ENCODE results near the gene CLCN5. TPM values are rescaled to one million over a fixed set of nuclear protein-coding genes. Genes with fewer than 3 reads are reported as not detected.

The CLCN5 gene
- total and polyA plus RNA-seq, 2 experiments from 2014 or later = 3.7 to 13.6 TPM

- Histone ChIP-seq H3K4me2 (no peak overlapping the region), H2AFZ (no peak overlapping the region), H3K9me2 (ENCODE audit: insufficient read depth) (no peaks in the 10 kb centered on the region), H3K4me3 (no peak overlapping the region), H3K27ac (ENCODE audit: low read depth) (no peak overlapping the region), H3K27me3 (ENCODE audit: insufficient read depth) (no peaks in the 10 kb centered on the region), H4K20me1 (replicated peaks; ENCODE audit: insufficient read depth) (no peaks in the 10 kb centered on the region), H3K4me1 (ENCODE audit: insufficient read depth) (no peaks in the 10 kb centered on the region), H3K79me2 (replicated peaks; ENCODE audit: insufficient read depth) (no peaks in the 10 kb centered on the region), H3K36me3 (ENCODE audit: insufficient read depth) (no peaks in the 10 kb centered on the region), H3F3A (replicated peaks; ENCODE audit: low read depth) (no peaks in the 10 kb centered on the region)
- peak; percentile 75 for ATAC-seq
- Mint-ChIP-seq H3K27me3 (ENCODE audit: insufficient read depth, low read depth, poor library complexity) (no peaks in the 10 kb centered on the region), H3K36me3 (ENCODE audit: low read depth) (no peaks in the 10 kb centered on the region), H3K9me3 (no peaks in the 10 kb centered on the region), H3K4me3 (no peak overlapping the region), H3K4me1 (no peaks in the 10 kb centered on the region), H3K27ac (no peak overlapping the region)
- TF ChIP-seq CTCF (conservative IDR thresholded peaks at IDR 0.05; ENCODE audit: low read depth in 2 of 2) (peak; percentile 62 to 80), ETS1 (IDR thresholded peaks at IDR 0.05) (no peak)
- peak; percentile 43 for DNase-seq (ENCODE audit: low spot score)
Measured at GRCh38 chrX:50081282-50081889, 159.0 kb downstream of the CLCN5 start.

- no peaks in the 10 kb centered on the region for H3K27me3 Mint-ChIP-seq (ENCODE audit: insufficient read depth, low read depth, poor library complexity)
- H3K36me3 Mint-ChIP-seq (ENCODE audit: low read depth) = no peaks in the 10 kb centered on the region
- no peaks in the 10 kb centered on the region; the same call in 2 of the 3 replicates for H3K9me3 Mint-ChIP-seq
- Histone ChIP-seq H3K4me3 (no peak overlapping the region), H3K36me3 (ENCODE audit: insufficient read depth) (no peaks in the 10 kb centered on the region), H3K27ac (ENCODE audit: low read depth) (no peak overlapping the region), H3F3A (replicated peaks; ENCODE audit: low read depth) (no peaks in the 10 kb centered on the region), H3K4me2 (no peak overlapping the region), H3K4me1 (ENCODE audit: insufficient read depth) (no peaks in the 10 kb centered on the region), H4K20me1 (replicated peaks; ENCODE audit: insufficient read depth) (no peaks in the 10 kb centered on the region), H3K27me3 (ENCODE audit: insufficient read depth) (no peaks in the 10 kb centered on the region), H3K9me2 (ENCODE audit: insufficient read depth) (no peaks in the 10 kb centered on the region), H3K79me2 (replicated peaks; ENCODE audit: insufficient read depth) (no peaks in the 10 kb centered on the region), H2AFZ (no peak overlapping the region)
- no peak overlapping the region for H3K4me3 Mint-ChIP-seq
- ATAC-seq (no peak), DNase-seq (ENCODE audit: low spot score) (no peak)
- H3K27ac Mint-ChIP-seq = no peak overlapping the region
- no peaks in the 10 kb centered on the region for H3K4me1 Mint-ChIP-seq
- TF ChIP-seq ZNF331 (CRISPR knock-in tag; IDR thresholded peaks at IDR 0.05; ENCODE audit: low read depth) (no peak), POLR2AphosphoS5 (IDR thresholded peaks at IDR 0.05; ENCODE audit: low read depth) (no peak), REST (IDR thresholded peaks at IDR 0.05; ENCODE audit: unreplicated experiment) (no peak), ZNF114 (CRISPR knock-in tag; IDR thresholded peaks at IDR 0.05) (no peak), NANOG (IDR thresholded peaks at IDR 0.05; ENCODE audit: borderline replicate concordance) (no peak), CREB1 (CRISPR knock-in tag; IDR thresholded peaks at IDR 0.05; ENCODE audit: low read depth) (no peak), STAT1 (IDR thresholded peaks at IDR 0.05; ENCODE audit: unreplicated experiment) (no peak), CTCF (conservative IDR thresholded peaks at IDR 0.05; ENCODE audit: low read depth in 2 of 2) (no peak), EZH2phosphoT487 (IDR thresholded peaks at IDR 0.05; ENCODE audit: unreplicated experiment) (no peak)
Measured at GRCh38 chrX:50082741-50083140, 160.3 kb downstream of the CLCN5 start.
